Activated T-cell treated with anti-CD3 and anti-CD28 coated beads, Interleukin-2, amount 50 U/mL, for 4 hours (primary cell): ENCODE measurements around the gene MBTPS1. TPM values are rescaled to one million over a fixed set of nuclear protein-coding genes. Genes with fewer than 3 reads are reported as not detected.
"Not testable (repeated sequence)": the region's sequence is repeated elsewhere in the genome, so short reads cannot be mapped to it uniquely, and the experiment has no call there.

Experiments used
- ATAC-seq, 2 donors: fragments of 200-7000 bp; cut with Tn5 transposase; one replicate each; pipeline ENCODE4 v1.10.0; 2021
- DNase-seq: peaks from one replicate; pipeline ENCODE4 v3.0.0-alpha.2; 2020
- H3K27me3 Mint-ChIP-seq: one replicate; pipeline ENCODE4 v1.8.0; 2021; ENCODE audit warnings: low read depth, mixed read lengths
- H3K36me3 Mint-ChIP-seq: one replicate; pipeline ENCODE4 v1.8.0; 2022; ENCODE audit warnings: mixed read lengths; ENCODE audit not compliant: insufficient read depth
- H3K4me1 Mint-ChIP-seq: one replicate; pipeline ENCODE4 v1.8.0; 2021; ENCODE audit warnings: low read depth, mixed read lengths
- H3K4me3 Mint-ChIP-seq: one replicate; pipeline ENCODE4 v1.8.0; 2021; ENCODE audit warnings: mild to moderate bottlenecking, moderate library complexity, mixed read lengths
- H3K9me3 Mint-ChIP-seq: one replicate; pipeline ENCODE4 v1.8.0; 2021; ENCODE audit warnings: mixed read lengths
- total RNA-seq, 3 donors: library from RNA; stranded (reverse); gene quantifications; one replicate each; pipeline ENCODE4 v1.2.1, GENCODE V29; 2021

MBTPS1 gene
- total RNA-seq, 3 donors from 2014 or later: 44.9 to 52.8 (median 49.2) TPM

- DNase-seq: no peak
- Mint-ChIP-seq H3K4me3 (no peak overlapping the region), H3K4me1 (peaks cover 20% of the 10 kb centered on the region), H3K36me3 (peaks cover 11% of the 10 kb centered on the region), H3K9me3 (no peaks in the 10 kb centered on the region), H3K27me3 (no peaks in the 10 kb centered on the region)
- ATAC-seq: no peak
These were observed 2.6 kb upstream of the MBTPS1 start for GRCh38 chr16:84119368-84119767.

GRCh38 chr16:84118315-84118714 is 1.6 kb upstream of the MBTPS1 start:
- peak overlapping the region; percentile 62 for H3K4me3 Mint-ChIP-seq
- peaks cover 23% of the 10 kb centered on the region for H3K4me1 Mint-ChIP-seq
- H3K36me3 Mint-ChIP-seq, H3K27me3 Mint-ChIP-seq, ATAC-seq, H3K9me3 Mint-ChIP-seq, DNase-seq: not testable (repeated sequence)

- no peaks in the 10 kb centered on the region for H3K27me3 Mint-ChIP-seq
- no peaks in the 10 kb centered on the region for H3K9me3 Mint-ChIP-seq
- H3K4me1 Mint-ChIP-seq: peaks cover 24% of the 10 kb centered on the region
- peaks cover 4% of the 10 kb centered on the region for H3K36me3 Mint-ChIP-seq
- ATAC-seq: peak; percentile 2 to 5
- peak; percentile 25 for DNase-seq
- H3K4me3 Mint-ChIP-seq: peak overlapping the region; percentile 92
These were observed 727 bp upstream of the MBTPS1 start for GRCh38 chr16:84117494-84117843.

- Mint-ChIP-seq H3K4me3 (peak overlapping the region; percentile 93), H3K4me1 (peaks cover 34% of the 10 kb centered on the region), H3K36me3 (peaks cover 4% of the 10 kb centered on the region), H3K27me3 (no peaks in the 10 kb centered on the region), H3K9me3 (no peaks in the 10 kb centered on the region)
- peak; percentile 42 for DNase-seq
- peak; percentile 55 to 61 for ATAC-seq
These were observed 623 bp downstream of the MBTPS1 start for GRCh38 chr16:84115919-84116719.

GRCh38 chr16:84111949-84112348 is 4.8 kb downstream of the MBTPS1 start:
- ATAC-seq, H3K9me3 Mint-ChIP-seq, H3K27me3 Mint-ChIP-seq, H3K36me3 Mint-ChIP-seq, DNase-seq, H3K4me3 Mint-ChIP-seq: not testable (repeated sequence)
- peaks cover 48% of the 10 kb centered on the region for H3K4me1 Mint-ChIP-seq

- DNase-seq (no peak), ATAC-seq (no peak)
- H3K4me1 Mint-ChIP-seq: peaks cover 50% of the 10 kb centered on the region
- no peaks in the 10 kb centered on the region for H3K9me3 Mint-ChIP-seq
- no peaks in the 10 kb centered on the region for H3K27me3 Mint-ChIP-seq
- H3K4me3 Mint-ChIP-seq: peak overlapping the region; percentile 11
- H3K36me3 Mint-ChIP-seq: peaks cover 9% of the 10 kb centered on the region
These were observed 5.2 kb downstream of the MBTPS1 start for GRCh38 chr16:84111525-84111924.

GRCh38 chr16:84110527-84110926 is 6.2 kb downstream of the MBTPS1 start:
- no peak for ATAC-seq
- no peak for DNase-seq
- Mint-ChIP-seq H3K4me1 (peaks cover 53% of the 10 kb centered on the region), H3K9me3 (no peaks in the 10 kb centered on the region), H3K36me3 (peaks cover 12% of the 10 kb centered on the region), H3K4me3 (no peak overlapping the region), H3K27me3 (no peaks in the 10 kb centered on the region)

GRCh38 chr16:84109598-84110335 is 7.0 kb downstream of the MBTPS1 start:
- Mint-ChIP-seq H3K36me3 (peaks cover 12% of the 10 kb centered on the region), H3K4me1 (peaks cover 52% of the 10 kb centered on the region), H3K27me3 (no peaks in the 10 kb centered on the region), H3K9me3 (no peaks in the 10 kb centered on the region), H3K4me3 (no peak overlapping the region)
- no peak for DNase-seq
- ATAC-seq: no peak

GRCh38 chr16:84107921-84108320 is 8.8 kb downstream of the MBTPS1 start:
- Mint-ChIP-seq H3K36me3 (peaks cover 10% of the 10 kb centered on the region), H3K4me3 (no peak overlapping the region)

GRCh38 chr16:84105948-84106740 is 10.6 kb downstream of the MBTPS1 start:
- H3K27me3 Mint-ChIP-seq: no peaks in the 10 kb centered on the region
- peaks cover 54% of the 10 kb centered on the region for H3K4me1 Mint-ChIP-seq
- H3K4me3 Mint-ChIP-seq: no peak overlapping the region
- DNase-seq (no peak), ATAC-seq (no peak)
- H3K9me3 Mint-ChIP-seq: no peaks in the 10 kb centered on the region
- H3K36me3 Mint-ChIP-seq: peaks cover 11% of the 10 kb centered on the region

More at GRCh38 chr16:84107921-84108320, 8.8 kb downstream of the MBTPS1 start:
- no peaks in the 10 kb centered on the region for H3K27me3 Mint-ChIP-seq
- no peaks in the 10 kb centered on the region for H3K9me3 Mint-ChIP-seq
- DNase-seq: no peak
- peaks cover 56% of the 10 kb centered on the region for H3K4me1 Mint-ChIP-seq
- no peak for ATAC-seq

- Mint-ChIP-seq H3K36me3 (peaks cover 11% of the 10 kb centered on the region), H3K9me3 (no peaks in the 10 kb centered on the region), H3K27me3 (no peaks in the 10 kb centered on the region), H3K4me1 (peaks cover 47% of the 10 kb centered on the region), H3K4me3 (no peak overlapping the region)
- ATAC-seq (no peak), DNase-seq (no peak)
These were observed 11.4 kb downstream of the MBTPS1 start for GRCh38 chr16:84105301-84105815.

- DNase-seq (no peak), ATAC-seq (no peak)
- Mint-ChIP-seq H3K27me3 (no peaks in the 10 kb centered on the region), H3K4me3 (no peak overlapping the region), H3K36me3 (peaks cover 10% of the 10 kb centered on the region), H3K4me1 (peaks cover 43% of the 10 kb centered on the region), H3K9me3 (no peaks in the 10 kb centered on the region)
These were observed 12.5 kb downstream of the MBTPS1 start for GRCh38 chr16:84104231-84104630.

- Mint-ChIP-seq H3K4me3 (no peak overlapping the region), H3K4me1 (peaks cover 44% of the 10 kb centered on the region), H3K27me3 (no peaks in the 10 kb centered on the region), H3K9me3 (no peaks in the 10 kb centered on the region), H3K36me3 (peaks cover 9% of the 10 kb centered on the region)
- no peak for DNase-seq
- no peak for ATAC-seq
These were observed 13.1 kb downstream of the MBTPS1 start for GRCh38 chr16:84103678-84104077.

- ATAC-seq: no peak
- DNase-seq: no peak
- Mint-ChIP-seq H3K4me1 (peaks cover 23% of the 10 kb centered on the region), H3K9me3 (no peaks in the 10 kb centered on the region), H3K27me3 (no peaks in the 10 kb centered on the region), H3K4me3 (no peak overlapping the region), H3K36me3 (peaks cover 32% of the 10 kb centered on the region)
These were observed 17.8 kb downstream of the MBTPS1 start for GRCh38 chr16:84098939-84099338.
